Epithelial cell of esophagus (primary cell): ENCODE results near the gene AP3S1.
"Not testable (repeated sequence)": the region's sequence is repeated elsewhere in the genome, so short reads cannot be mapped to it uniquely, and the experiment has no call there.

Source experiments
- DNase-seq: peaks from one replicate; pipeline ENCODE4 v3.0.0; 2010; ENCODE audit warnings: low read depth
- H3K4me3 ChIP-seq: 2 replicates; pipeline ENCODE4 v1.5.1; 2011; ENCODE audit warnings: mild to moderate bottlenecking, low read length, control low read depth
- CTCF ChIP-seq: IDR thresholded peaks from 2 replicates; pipeline ENCODE4 v1.5.1; 2011; ENCODE audit warnings: low read depth, mild to moderate bottlenecking, low read length, control low read depth, inconsistent platforms; ENCODE audit not compliant: insufficient read depth; ENCODE audit errors: missing control alignments

The AP3S1 gene

GRCh38 chr5:115806986-115807653, 34.6 kb upstream of the AP3S1 start:
- no peak for TF ChIP-seq CTCF

GRCh38 chr5:115807654-115808052, 34.1 kb upstream of the AP3S1 start:
- TF ChIP-seq CTCF = no peak
- no peak for DNase-seq
- no peak overlapping the region for H3K4me3 ChIP-seq

More at GRCh38 chr5:115806986-115807653, 34.6 kb upstream of the AP3S1 start:
- peak; percentile 42 for DNase-seq
- H3K4me3 ChIP-seq = no peak overlapping the region

GRCh38 chr5:115808066-115808465, 33.7 kb upstream of the AP3S1 start:
- not testable (repeated sequence) for H3K4me3 ChIP-seq, DNase-seq

GRCh38 chr5:115809946-115810345, 31.8 kb upstream of the AP3S1 start:
- TF ChIP-seq CTCF = no peak

GRCh38 chr5:115810761-115811160, 31.0 kb upstream of the AP3S1 start:
- DNase-seq = no peak
- H3K4me3 ChIP-seq = no peak overlapping the region
- TF ChIP-seq CTCF = no peak

More at GRCh38 chr5:115809946-115810345, 31.8 kb upstream of the AP3S1 start:
- H3K4me3 ChIP-seq = no peak overlapping the region
- no peak for DNase-seq

- DNase-seq = no peak
- no peak overlapping the region for H3K4me3 ChIP-seq
- TF ChIP-seq CTCF = no peak
These were observed 30.3 kb upstream of the AP3S1 start for GRCh38 chr5:115811406-115811805.

GRCh38 chr5:115812372-115812771, 29.4 kb upstream of the AP3S1 start:
- no peak for DNase-seq
- no peak for TF ChIP-seq CTCF
- no peak overlapping the region for H3K4me3 ChIP-seq
